Inflammatory macrophage (primary cell): ENCODE measurements around the gene PPP1R3C.

Source experiments
- DNase-seq, 2 donors: peaks; one replicate each; pipeline ENCODE4 v3.0.0-alpha.2; 2020 to 2022

PPP1R3C gene

GRCh38 chr10:91598211-91598977, 34.5 kb downstream of the PPP1R3C start:
- DNase-seq, result no peak

GRCh38 chr10:91597197-91597881, 35.5 kb downstream of the PPP1R3C start:
- no peak for DNase-seq

GRCh38 chr10:91596825-91597196, 36.1 kb downstream of the PPP1R3C start:
- DNase-seq, result no peak

GRCh38 chr10:91593834-91594233, 39.0 kb downstream of the PPP1R3C start:
- DNase-seq, result no peak

- no peak for DNase-seq
Measured at GRCh38 chr10:91593366-91593765, 39.5 kb downstream of the PPP1R3C start.

GRCh38 chr10:91592266-91592975, 40.5 kb downstream of the PPP1R3C start:
- no peak for DNase-seq

- no peak for DNase-seq
Measured at GRCh38 chr10:91591797-91592174, 41.1 kb downstream of the PPP1R3C start.

- DNase-seq, result peak in 1 of 2 donors; percentile 10
Measured at GRCh38 chr10:91590904-91591796, 41.7 kb downstream of the PPP1R3C start.

GRCh38 chr10:91590142-91590903, 42.5 kb downstream of the PPP1R3C start:
- no peak for DNase-seq

GRCh38 chr10:91589658-91590035, 43.2 kb downstream of the PPP1R3C start:
- no peak for DNase-seq

- DNase-seq, result no peak
Measured at GRCh38 chr10:91589015-91589657, 43.7 kb downstream of the PPP1R3C start.

- no peak for DNase-seq
Measured at GRCh38 chr10:91587710-91588638, 44.9 kb downstream of the PPP1R3C start.

GRCh38 chr10:91582153-91582554, 50.7 kb downstream of the PPP1R3C start:
- DNase-seq, result no peak

- DNase-seq, result no peak
Measured at GRCh38 chr10:91579329-91579985, 53.4 kb downstream of the PPP1R3C start.
